HG02885 (cell line): ENCODE measurements around the gene COL6A3.

Experiments used
- ATAC-seq: cut with Tn5 transposase; IDR thresholded peaks from one replicate; pipeline ENCODE4 v1.9.1; 2021; ENCODE audit warnings: mild to moderate bottlenecking; ENCODE audit not compliant: unreplicated experiment, poor library complexity

Gene COL6A3

GRCh38 chr2:237278568-237278967 is 135.4 kb downstream of the COL6A3 start:
- no peak for ATAC-seq

DNA sequence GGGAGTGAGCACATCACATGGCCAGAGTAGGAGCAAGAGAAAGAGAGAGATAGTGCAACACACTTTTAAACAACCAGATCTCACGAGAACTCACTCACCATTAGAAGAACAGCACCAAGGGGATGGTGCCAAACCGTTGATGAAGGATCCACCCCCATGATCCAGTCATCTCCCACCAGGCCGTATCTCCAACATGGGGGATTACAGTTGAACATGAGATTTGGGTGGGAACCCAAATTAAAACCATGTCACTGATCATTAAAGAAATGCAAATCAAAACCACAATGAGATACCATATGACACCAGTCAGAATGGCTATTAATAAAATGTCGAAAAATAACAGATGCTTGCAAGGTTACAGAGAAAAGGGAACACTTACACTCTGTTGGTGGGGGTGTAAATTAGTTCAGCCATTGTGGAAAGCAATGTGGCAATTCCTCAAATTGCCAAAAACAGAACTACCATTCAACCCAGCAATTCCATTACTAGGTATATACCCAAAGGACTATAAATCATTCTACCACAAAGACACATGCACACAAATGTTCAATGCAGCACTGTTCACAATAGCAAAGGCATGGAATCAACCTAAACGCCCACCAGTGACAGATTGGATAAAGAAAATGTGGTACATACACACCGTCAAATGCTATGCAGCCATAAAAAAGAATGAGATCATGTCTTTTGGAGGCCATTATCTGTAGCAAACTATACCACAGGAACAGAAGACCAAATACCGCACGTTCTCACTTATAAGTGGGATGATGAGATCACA is 137.1 kb downstream of the COL6A3 start:
- ATAC-seq = no peak
